HEK293T (cell line): ENCODE measurements around the gene PSTPIP2.

Source experiments
- CTCF ChIA-PET: fragments of 350-600 bp; formaldehyde crosslinking; extraction: SDS; loops from one replicate; lab custom pipeline; 2021; ENCODE audit warnings: antibody characterized with exemption, inconsistent platforms; lab: Yijun Ruan, JAX
- POLR2A ChIA-PET: fragments of 350-600 bp; formaldehyde crosslinking; extraction: SDS; loops from one replicate; lab custom pipeline; 2020; ENCODE audit warnings: antibody characterized with exemption, inconsistent platforms; lab: Yijun Ruan, JAX
- DNase-seq: peaks from one replicate; pipeline ENCODE4 v3.0.0; 2012; ENCODE audit warnings: mixed read lengths; ENCODE audit errors: extremely low spot score
- ARNT ChIP-seq: fragments of 450-650 bp; IDR thresholded peaks from 2 replicates; pipeline ENCODE4 v1.6.1; 2017; ENCODE audit warnings: mild to moderate bottlenecking
- BHLHE40 ChIP-seq: fragments of 450-650 bp; IDR thresholded peaks from 2 replicates; pipeline ENCODE4 v1.6.1; 2016; ENCODE audit warnings: mild to moderate bottlenecking, moderate library complexity, borderline replicate concordance
- CTBP1 ChIP-seq: fragments of 450-650 bp; IDR thresholded peaks from 2 replicates; pipeline ENCODE4 v1.6.1; 2016; ENCODE audit warnings: borderline replicate concordance
- ELF4 ChIP-seq: fragments of 450-650 bp; IDR thresholded peaks from 2 replicates; pipeline ENCODE4 v1.6.1; 2017; ENCODE audit warnings: antibody characterized with exemption
- FOXA1 ChIP-seq: fragments of 450-650 bp; IDR thresholded peaks from 2 replicates; pipeline ENCODE4 v1.6.1; 2016; ENCODE audit warnings: mild to moderate bottlenecking
- FOXK2 ChIP-seq: fragments of 450-650 bp; IDR thresholded peaks from 2 replicates; pipeline ENCODE4 v1.6.1; 2016; ENCODE audit warnings: mild to moderate bottlenecking
- FOXM1 ChIP-seq: fragments of 450-650 bp; IDR thresholded peaks from 2 replicates; pipeline ENCODE4 v1.6.1; 2017; ENCODE audit warnings: mild to moderate bottlenecking, borderline replicate concordance
- HDGF ChIP-seq: fragments of 450-650 bp; IDR thresholded peaks from 2 replicates; pipeline ENCODE4 v1.6.1; 2017; ENCODE audit warnings: antibody characterized with exemption, borderline replicate concordance
- L3MBTL2 ChIP-seq: fragments of 450-650 bp; conservative IDR thresholded peaks from 2 replicates; pipeline ENCODE4 v1.6.1; 2016; ENCODE audit warnings: mild to moderate bottlenecking
- LEF1 ChIP-seq: fragments of 450-650 bp; IDR thresholded peaks from 2 replicates; pipeline ENCODE4 v1.6.1; 2017; ENCODE audit warnings: mild to moderate bottlenecking, borderline replicate concordance
- NFRKB ChIP-seq: fragments of 450-650 bp; IDR thresholded peaks from 2 replicates; pipeline ENCODE4 v1.6.1; 2016; ENCODE audit warnings: mild to moderate bottlenecking, moderate library complexity
- PKNOX1 ChIP-seq: fragments of 450-650 bp; IDR thresholded peaks from 2 replicates; pipeline ENCODE4 v1.6.1; 2016
- SP1 ChIP-seq: fragments of 450-650 bp; IDR thresholded peaks from 2 replicates; pipeline ENCODE4 v1.6.1; 2017
- SUZ12 ChIP-seq: fragments of 450-650 bp; IDR thresholded peaks from 2 replicates; pipeline ENCODE4 v1.6.1; 2016; ENCODE audit warnings: mild to moderate bottlenecking
- TARDBP ChIP-seq: fragments of 450-650 bp; IDR thresholded peaks from 2 replicates; pipeline ENCODE4 v1.6.1; 2016
- ZNF384 ChIP-seq: fragments of 450-650 bp; IDR thresholded peaks from 2 replicates; pipeline ENCODE4 v1.6.1; 2016

Gene PSTPIP2

GRCh38 chr18:45945669-45946068 is 126.4 kb downstream of the PSTPIP2 start:
- DNase-seq = no peak

GRCh38 chr18:45940724-45941123 is 131.3 kb downstream of the PSTPIP2 start:
- POLR2A ChIA-PET = no interaction called here
- CTCF ChIA-PET = no interaction called here
- no peak for TF ChIP-seq L3MBTL2
- no peak for TF ChIP-seq LEF1
- no peak for TF ChIP-seq ZNF384
- no peak for TF ChIP-seq CTBP1
- no peak for TF ChIP-seq ELF4
- no peak for DNase-seq

More at GRCh38 chr18:45945669-45946068, 126.4 kb downstream of the PSTPIP2 start:
- ChIA-PET POLR2A (no interaction called here), CTCF (interaction anchor here (1.4 kb wide), 1 partner anchor 128 kb away, joined by 3 read pairs; no protein-coding TSS in a partner anchor)
- no peak for TF ChIP-seq FOXM1
- TF ChIP-seq FOXA1 = no peak
- no peak for TF ChIP-seq PKNOX1
- no peak for TF ChIP-seq BHLHE40
- no peak for TF ChIP-seq HDGF
- no peak for TF ChIP-seq LEF1
- TF ChIP-seq CTBP1 = no peak
- TF ChIP-seq NFRKB = no peak
- no peak for TF ChIP-seq ELF4
- no peak for TF ChIP-seq ARNT

GRCh38 chr18:45939236-45939635 is 132.8 kb downstream of the PSTPIP2 start:
- no peak for DNase-seq
- POLR2A ChIA-PET = no interaction called here
- TF ChIP-seq L3MBTL2 (no peak), HDGF (no peak), BHLHE40 (no peak), ELF4 (no peak), CTBP1 (no peak), PKNOX1 (no peak), FOXM1 (no peak), ZNF384 (no peak), FOXK2 (no peak), LEF1 (no peak), NFRKB (no peak), SP1 (no peak), ARNT (no peak), FOXA1 (no peak), SUZ12 (no peak), TARDBP (no peak)
- CTCF ChIA-PET = no interaction called here

- POLR2A ChIA-PET = no interaction called here
- DNase-seq = no peak
- no peak for TF ChIP-seq ELF4
- CTCF ChIA-PET = no interaction called here
Measured at GRCh38 chr18:45938488-45938935, 133.5 kb downstream of the PSTPIP2 start.

GRCh38 chr18:45935591-45936335 is 136.3 kb downstream of the PSTPIP2 start:
- CTCF ChIA-PET = no interaction called here
- POLR2A ChIA-PET = no interaction called here
- TF ChIP-seq TARDBP (no peak), FOXM1 (no peak), PKNOX1 (no peak), ARNT (no peak), BHLHE40 (no peak), SP1 (no peak), LEF1 (no peak), L3MBTL2 (no peak), CTBP1 (no peak)
- no peak for DNase-seq
